Kidney epithelial cell (primary cell): ENCODE measurements around the gene DMTF1. TPM values are rescaled to one million over a fixed set of nuclear protein-coding genes. Genes with fewer than 3 reads are reported as not detected.
"Not testable (repeated sequence)": the region's sequence is repeated elsewhere in the genome, so short reads cannot be mapped to it uniquely, and the experiment has no call there.

Source experiments
- DNase-seq: peaks from one replicate; pipeline ENCODE4 v3.0.0-alpha.2; 2010; ENCODE audit warnings: low read depth
- H3K27me3 ChIP-seq: 2 replicates; pipeline ENCODE4 v1.6.0; 2011; ENCODE audit warnings: low read length; ENCODE audit not compliant: control insufficient read depth, insufficient read depth
- H3K36me3 ChIP-seq: 2 replicates; pipeline ENCODE4 v1.5.1; 2011; ENCODE audit warnings: low read length; ENCODE audit not compliant: control insufficient read depth, insufficient read depth
- H3K4me3 ChIP-seq: 2 replicates; pipeline ENCODE4 v1.5.1; 2011; ENCODE audit warnings: low read depth, mild to moderate bottlenecking, control low read depth, low read length
- CTCF ChIP-seq: IDR thresholded peaks from 2 replicates; pipeline ENCODE4 v1.5.1; 2011; ENCODE audit warnings: mild to moderate bottlenecking, moderate library complexity, low read length, control low read depth, inconsistent platforms; ENCODE audit not compliant: insufficient read depth, poor library complexity, severe bottlenecking
- total RNA-seq: library from RNA; depleted of rRNA; stranded (reverse); fragments of >200 nt; gene quantifications from 2 replicates; pipeline ENCODE4 v1.2.3, GENCODE V29; 2015

The DMTF1 gene
- total RNA-seq, 1 donor from 2014 or later: 40.4 TPM

- no peaks in the 10 kb centered on the region for H3K36me3 ChIP-seq
- no peaks in the 10 kb centered on the region for H3K27me3 ChIP-seq
- no peak for DNase-seq
- no peak overlapping the region for H3K4me3 ChIP-seq
- TF ChIP-seq CTCF: no peak
Observed at GRCh38 chr7:87111877-87112276, 40.4 kb upstream of the DMTF1 start.

- Histone ChIP-seq H3K27me3 (no peaks in the 10 kb centered on the region), H3K36me3 (no peaks in the 10 kb centered on the region), H3K4me3 (no peak overlapping the region)
- DNase-seq: no peak
- no peak for TF ChIP-seq CTCF
Observed at GRCh38 chr7:87113077-87113476, 39.2 kb upstream of the DMTF1 start.

GRCh38 chr7:87113904-87114303 lies 38.3 kb upstream of the DMTF1 start:
- H3K27me3 ChIP-seq, H3K36me3 ChIP-seq, DNase-seq, H3K4me3 ChIP-seq: not testable (repeated sequence)

GRCh38 chr7:87115772-87116171 lies 36.5 kb upstream of the DMTF1 start:
- not testable (repeated sequence) for H3K36me3 ChIP-seq, DNase-seq, H3K4me3 ChIP-seq, H3K27me3 ChIP-seq

GRCh38 chr7:87116315-87116714 lies 35.9 kb upstream of the DMTF1 start:
- Histone ChIP-seq H3K36me3 (no peaks in the 10 kb centered on the region), H3K27me3 (no peaks in the 10 kb centered on the region), H3K4me3 (no peak overlapping the region)
- no peak for DNase-seq
- TF ChIP-seq CTCF: no peak

- no peaks in the 10 kb centered on the region for H3K27me3 ChIP-seq
- H3K36me3 ChIP-seq: no peaks in the 10 kb centered on the region
- no peak for DNase-seq
- TF ChIP-seq CTCF: no peak
- no peak overlapping the region for H3K4me3 ChIP-seq
Observed at GRCh38 chr7:87119581-87119980, 32.7 kb upstream of the DMTF1 start.

- TF ChIP-seq CTCF: no peak
- no peak for DNase-seq
- Histone ChIP-seq H3K27me3 (no peaks in the 10 kb centered on the region), H3K4me3 (no peak overlapping the region), H3K36me3 (no peaks in the 10 kb centered on the region)
Observed at GRCh38 chr7:87123105-87123504, 29.1 kb upstream of the DMTF1 start.
